HG03108 (cell line): ENCODE data around the gene PTN.

Source experiments
- ATAC-seq: cut with Tn5 transposase; IDR thresholded peaks from one replicate; pipeline ENCODE4 v1.9.1; 2021; ENCODE audit warnings: moderate library complexity; ENCODE audit not compliant: unreplicated experiment

PTN gene

GRCh38 chr7:137343281-137343841, at the start of gene PTN:
Gene PTN (minus strand): TSS chr7:137343733. CDS start chr7:137254973, 88,760 bp downstream.
- ATAC-seq: no peak

- no peak for ATAC-seq
Measured at GRCh38 chr7:137390076-137390475, 46.5 kb upstream of the PTN start.

- ATAC-seq: no peak
Measured at GRCh38 chr7:137388916-137389315, 45.4 kb upstream of the PTN start.

- no peak for ATAC-seq
Measured at GRCh38 chr7:137386966-137387365, 43.4 kb upstream of the PTN start.

GRCh38 chr7:137381045-137381444, 37.5 kb upstream of the PTN start:
- ATAC-seq: no peak

- no peak for ATAC-seq
Measured at GRCh38 chr7:137373507-137373906, 30.0 kb upstream of the PTN start.

GRCh38 chr7:137371616-137372015, 28.1 kb upstream of the PTN start:
- ATAC-seq: no peak

GRCh38 chr7:137366995-137367394, 23.5 kb upstream of the PTN start:
- ATAC-seq: no peak

GRCh38 chr7:137363683-137364082, 20.1 kb upstream of the PTN start:
- ATAC-seq: no peak

GRCh38 chr7:137360087-137360679, 16.6 kb upstream of the PTN start:
- no peak for ATAC-seq

GRCh38 chr7:137354961-137355360, 11.4 kb upstream of the PTN start:
- ATAC-seq: no peak

GRCh38 chr7:137354396-137354795, 10.9 kb upstream of the PTN start:
- ATAC-seq: no peak

GRCh38 chr7:137351941-137352340, 8.4 kb upstream of the PTN start:
- no peak for ATAC-seq

GRCh38 chr7:137345799-137346449, 2.4 kb upstream of the PTN start:
- no peak for ATAC-seq

- ATAC-seq: no peak
Measured at GRCh38 chr7:137342828-137343261, 688 bp downstream of the PTN start.

GRCh38 chr7:137342265-137342664, 1.3 kb downstream of the PTN start:
- no peak for ATAC-seq

- ATAC-seq: no peak
Measured at GRCh38 chr7:137337902-137338301, 5.6 kb downstream of the PTN start.

- ATAC-seq: no peak
Measured at GRCh38 chr7:137335814-137336213, 7.7 kb downstream of the PTN start.

GRCh38 chr7:137331378-137331777, 12.2 kb downstream of the PTN start:
- ATAC-seq: no peak

- ATAC-seq: no peak
Measured at GRCh38 chr7:137329411-137329810, 14.1 kb downstream of the PTN start.

- ATAC-seq: no peak
Measured at GRCh38 chr7:137328373-137329120, 15.0 kb downstream of the PTN start.

GRCh38 chr7:137325927-137326326, 17.6 kb downstream of the PTN start:
- ATAC-seq: no peak
